ENCODE results near the gene SPSB4.

DNA sequence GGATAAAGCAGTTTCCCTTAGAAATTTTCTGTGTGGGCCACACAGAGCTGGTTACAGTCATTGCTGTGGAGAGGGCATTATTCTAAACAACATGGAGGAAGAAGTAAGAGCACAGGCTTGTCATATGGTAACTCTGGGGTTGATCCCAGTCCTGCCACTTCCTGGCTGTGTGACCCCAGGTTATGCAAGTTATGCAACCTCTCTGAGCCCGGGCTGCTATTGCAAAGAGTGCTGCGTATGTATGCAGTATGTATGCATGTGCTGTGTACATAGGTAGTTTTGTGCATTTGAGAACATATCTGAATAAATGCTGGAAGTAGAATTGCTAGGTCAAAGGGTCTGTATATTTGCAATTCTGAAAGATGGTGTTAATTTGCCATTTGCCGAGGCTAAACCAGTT is 9.2 kb downstream of the SPSB4 start:
- TF ChIP-seq, protein P1, sequence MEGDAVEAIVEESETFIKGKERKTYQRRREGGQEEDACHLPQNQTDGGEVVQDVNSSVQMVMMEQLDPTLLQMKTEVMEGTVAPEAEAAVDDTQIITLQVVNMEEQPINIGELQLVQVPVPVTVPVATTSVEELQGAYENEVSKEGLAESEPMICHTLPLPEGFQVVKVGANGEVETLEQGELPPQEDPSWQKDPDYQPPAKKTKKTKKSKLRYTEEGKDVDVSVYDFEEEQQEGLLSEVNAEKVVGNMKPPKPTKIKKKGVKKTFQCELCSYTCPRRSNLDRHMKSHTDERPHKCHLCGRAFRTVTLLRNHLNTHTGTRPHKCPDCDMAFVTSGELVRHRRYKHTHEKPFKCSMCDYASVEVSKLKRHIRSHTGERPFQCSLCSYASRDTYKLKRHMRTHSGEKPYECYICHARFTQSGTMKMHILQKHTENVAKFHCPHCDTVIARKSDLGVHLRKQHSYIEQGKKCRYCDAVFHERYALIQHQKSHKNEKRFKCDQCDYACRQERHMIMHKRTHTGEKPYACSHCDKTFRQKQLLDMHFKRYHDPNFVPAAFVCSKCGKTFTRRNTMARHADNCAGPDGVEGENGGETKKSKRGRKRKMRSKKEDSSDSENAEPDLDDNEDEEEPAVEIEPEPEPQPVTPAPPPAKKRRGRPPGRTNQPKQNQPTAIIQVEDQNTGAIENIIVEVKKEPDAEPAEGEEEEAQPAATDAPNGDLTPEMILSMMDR (IDR thresholded peaks at IDR 0.05): no peak
- TF ChIP-seq POLR2A (IDR thresholded peaks at IDR 0.05): no peak

Measured in ovary (tissue), 3 donors.